Ascending aorta (tissue), 2 donors: Measurements from ENCODE around the gene SVOP. TPM values are rescaled to one million over a fixed set of nuclear protein-coding genes. Genes with fewer than 3 reads are reported as not detected.

Experiments
- DNase-seq, 2 donors: peaks; one replicate each; pipeline ENCODE4 v3.0.0-alpha.2; 2019; ENCODE audit warnings: low spot score in 2 of 2
- H3K27ac ChIP-seq, 2 donors: fragments of 200-600 bp; sonication (generic); one replicate each; pipeline ENCODE4 v1.5.1; 2016 to 2017; ENCODE audit warnings: mild to moderate bottlenecking in 1 of 2
- H3K27me3 ChIP-seq: fragments of 200-600 bp; sonication (generic); one replicate; pipeline ENCODE4 v1.5.1; 2017
- H3K36me3 ChIP-seq, 2 donors: fragments of 200-600 bp; sonication (generic); one replicate each; pipeline ENCODE4 v1.5.1; 2016
- H3K4me1 ChIP-seq, 2 donors: fragments of 200-600 bp; sonication (generic); one replicate each; pipeline ENCODE4 v1.5.1; 2016 to 2017; ENCODE audit warnings: mild to moderate bottlenecking in 1 of 2
- H3K4me3 ChIP-seq, 2 donors: fragments of 200-600 bp; sonication (generic); one replicate each; pipeline ENCODE4 v1.5.1; 2016 to 2017; ENCODE audit warnings: mild to moderate bottlenecking in 1 of 2
- H3K9me3 ChIP-seq, 2 donors: fragments of 200-600 bp; sonication (generic); one replicate each; pipeline ENCODE4 v1.5.1; 2016
- intact Hi-C: fragments of 100-400 bp; cut with DNase I; formaldehyde crosslinking; loops from one replicate; pipeline ENCODE4 v1.15.1; 2023
- total RNA-seq: library from RNA; depleted of rRNA; stranded (reverse); fragments of >200 nt; gene quantifications from one replicate; pipeline ENCODE4 v1.1.0, GENCODE V29; 2016
- TF ChIP-seq, protein P1 (sequence below), 3 experiments: fragments of 200-600 bp in 2 of 3; fragments of 450-650 bp in 1 of 3; sonication (generic) in 2 of 3; IDR thresholded peaks; one replicate each; pipeline ENCODE4 v1.5.1; 2016 to 2019; ENCODE audit warnings: antibody characterized with exemption in 3 of 3, mild to moderate bottlenecking in 1 of 3, moderate library complexity in 1 of 3

The SVOP gene
- total RNA-seq, 1 donor from 2014 or later = not detected

DNA sequence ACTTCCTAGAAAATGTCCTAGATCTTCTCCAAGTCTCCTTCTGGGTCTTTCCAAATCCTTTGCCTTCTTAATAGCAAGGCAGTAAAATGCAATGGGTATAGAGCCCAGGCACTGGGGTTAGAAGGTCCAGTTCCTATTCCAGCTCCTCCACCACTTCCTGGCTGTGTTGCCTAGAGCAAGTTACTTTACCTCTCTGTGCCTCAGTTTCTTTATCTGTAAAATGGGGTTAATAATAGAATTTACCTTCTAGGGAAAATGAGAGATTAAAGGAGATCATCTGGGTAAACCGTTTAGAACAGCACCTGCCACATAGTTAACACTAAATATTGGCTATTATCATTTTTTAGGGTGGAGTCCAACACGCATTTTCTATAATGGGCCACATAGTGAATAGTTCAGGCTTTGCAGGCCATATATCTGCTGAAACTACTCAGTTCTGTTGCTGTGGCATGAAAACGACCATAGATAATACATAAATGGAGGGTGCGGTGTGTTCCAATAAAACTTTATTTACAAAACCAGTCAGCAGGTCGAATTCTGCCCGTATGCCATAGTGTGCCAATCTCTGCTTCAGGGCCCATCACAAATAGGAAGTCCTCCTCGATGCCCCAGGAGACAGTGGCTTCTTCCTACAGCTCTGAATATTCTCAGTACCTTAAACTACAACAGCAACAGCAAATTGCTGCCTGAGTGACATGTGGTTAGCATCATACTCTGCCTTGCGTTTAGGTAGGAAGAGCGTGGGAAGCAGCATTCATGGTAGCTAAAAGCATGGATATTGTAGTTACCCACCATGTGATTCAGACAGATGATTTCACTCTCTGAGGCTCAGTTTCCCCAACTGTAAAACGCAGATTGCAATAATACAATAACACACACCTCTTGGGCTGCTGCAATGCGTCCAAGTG is 60.9 kb downstream of the SVOP start:
- intact Hi-C loops = loop anchor here (10.0 kb wide), 1 partner anchor 225 kb away; the partner anchor contains the start of gene CORO1C
- no peak for DNase-seq
- no peaks in the 10 kb centered on the region for H3K9me3 ChIP-seq
- no peaks in the 10 kb centered on the region for H3K4me1 ChIP-seq
- no peak overlapping the region for H3K4me3 ChIP-seq
- H3K36me3 ChIP-seq = no peaks in the 10 kb centered on the region
- no peak overlapping the region for H3K27ac ChIP-seq
- TF ChIP-seq, protein P1, sequence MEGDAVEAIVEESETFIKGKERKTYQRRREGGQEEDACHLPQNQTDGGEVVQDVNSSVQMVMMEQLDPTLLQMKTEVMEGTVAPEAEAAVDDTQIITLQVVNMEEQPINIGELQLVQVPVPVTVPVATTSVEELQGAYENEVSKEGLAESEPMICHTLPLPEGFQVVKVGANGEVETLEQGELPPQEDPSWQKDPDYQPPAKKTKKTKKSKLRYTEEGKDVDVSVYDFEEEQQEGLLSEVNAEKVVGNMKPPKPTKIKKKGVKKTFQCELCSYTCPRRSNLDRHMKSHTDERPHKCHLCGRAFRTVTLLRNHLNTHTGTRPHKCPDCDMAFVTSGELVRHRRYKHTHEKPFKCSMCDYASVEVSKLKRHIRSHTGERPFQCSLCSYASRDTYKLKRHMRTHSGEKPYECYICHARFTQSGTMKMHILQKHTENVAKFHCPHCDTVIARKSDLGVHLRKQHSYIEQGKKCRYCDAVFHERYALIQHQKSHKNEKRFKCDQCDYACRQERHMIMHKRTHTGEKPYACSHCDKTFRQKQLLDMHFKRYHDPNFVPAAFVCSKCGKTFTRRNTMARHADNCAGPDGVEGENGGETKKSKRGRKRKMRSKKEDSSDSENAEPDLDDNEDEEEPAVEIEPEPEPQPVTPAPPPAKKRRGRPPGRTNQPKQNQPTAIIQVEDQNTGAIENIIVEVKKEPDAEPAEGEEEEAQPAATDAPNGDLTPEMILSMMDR (IDR thresholded peaks at IDR 0.05) = no peak
- no peaks in the 10 kb centered on the region for H3K27me3 ChIP-seq

DNA sequence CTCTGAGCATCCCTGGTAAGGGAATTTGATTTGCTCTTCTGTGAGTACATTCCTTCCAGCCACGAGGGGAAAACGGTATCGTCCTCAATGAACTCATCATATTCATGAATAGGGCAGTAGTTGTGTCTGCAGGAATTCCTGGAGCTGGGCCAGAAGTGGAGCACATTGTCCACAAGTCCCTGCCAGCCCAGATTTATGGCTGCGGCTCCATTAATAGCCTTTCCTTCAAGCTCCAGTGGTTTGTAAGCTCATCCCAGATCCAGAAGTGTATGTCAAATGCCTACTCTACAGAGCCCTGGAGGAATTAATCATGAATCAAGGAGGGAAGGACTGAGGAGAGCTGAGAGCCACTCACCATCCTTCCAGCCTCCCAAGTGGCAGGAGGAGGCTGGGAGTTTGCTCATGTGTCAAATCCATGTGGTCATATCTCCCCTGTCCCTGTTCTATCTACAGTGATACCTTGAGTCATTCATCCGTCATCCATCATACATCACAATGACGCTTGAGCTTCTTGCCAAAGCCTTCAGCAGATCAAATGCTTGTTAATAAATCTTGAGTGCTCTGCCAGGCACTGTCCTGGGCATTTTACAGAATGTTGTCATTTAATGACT is 65.5 kb downstream of the SVOP start:
- Histone ChIP-seq H3K27me3 (no peaks in the 10 kb centered on the region), H3K36me3 (no peaks in the 10 kb centered on the region), H3K27ac (no peak overlapping the region), H3K4me3 (no peak overlapping the region), H3K4me1 (no peaks in the 10 kb centered on the region), H3K9me3 (no peaks in the 10 kb centered on the region)
- TF ChIP-seq, protein P1 (IDR thresholded peaks at IDR 0.05) = no peak
- intact Hi-C loops = loop anchor here (10.0 kb wide), 1 partner anchor 221 kb away; the partner anchor contains the start of gene CORO1C
- DNase-seq = no peak

DNA sequence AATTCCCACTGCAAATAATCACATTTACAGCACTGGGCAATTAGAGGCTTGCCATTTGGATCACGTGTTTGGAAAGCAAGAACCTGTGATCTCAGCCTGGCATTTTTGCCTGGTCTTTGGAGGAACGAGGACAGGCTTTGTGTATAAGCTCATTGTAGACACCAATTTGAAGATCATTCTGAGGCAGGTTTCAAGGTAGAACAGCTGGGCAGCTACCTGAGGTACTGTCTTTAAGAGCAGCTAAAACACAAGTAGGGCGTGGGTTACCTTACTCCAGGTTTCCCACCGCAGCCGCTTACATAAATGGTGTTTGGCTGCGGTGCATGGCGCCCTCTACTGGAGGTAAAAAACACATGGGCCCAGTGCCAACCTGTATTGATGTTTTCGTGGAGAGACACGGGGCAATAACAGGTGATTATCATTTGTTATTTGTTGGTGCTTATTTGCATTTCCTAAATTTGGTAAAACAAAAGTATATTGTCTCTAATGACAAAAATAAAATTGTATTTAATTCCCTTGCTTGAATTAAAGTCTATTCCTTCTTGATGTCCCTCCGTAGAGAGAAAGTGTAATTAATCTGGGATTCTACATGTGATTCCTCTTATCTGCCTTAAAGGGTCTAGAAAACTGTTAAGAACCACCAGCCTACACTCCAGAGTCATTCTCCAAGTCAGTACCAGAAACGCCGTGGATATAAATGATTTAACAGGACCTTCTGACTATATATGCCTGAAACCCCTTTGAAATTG is 69.7 kb downstream of the SVOP start:
- peaks cover 0 to 7% of the 10 kb centered on the region in 2 donors for H3K9me3 ChIP-seq
- no peak overlapping the region for H3K27ac ChIP-seq
- no peaks in the 10 kb centered on the region for H3K4me1 ChIP-seq
- TF ChIP-seq, protein P1 (IDR thresholded peaks at IDR 0.05) = peak; percentile 76 to 87 (median 87)
- intact Hi-C loops = loop anchor here (1.0 to 10.0 kb wide), 6 partner anchors 92 to 388 kb away; partner anchors contain the start of genes CORO1C and ISCU
- no peaks in the 10 kb centered on the region for H3K36me3 ChIP-seq
- H3K27me3 ChIP-seq = no peaks in the 10 kb centered on the region
- H3K4me3 ChIP-seq = peak overlapping the region in 1 of 2 donors; percentile 34
- peak in 1 of 2 donors; percentile 85 for DNase-seq

DNA sequence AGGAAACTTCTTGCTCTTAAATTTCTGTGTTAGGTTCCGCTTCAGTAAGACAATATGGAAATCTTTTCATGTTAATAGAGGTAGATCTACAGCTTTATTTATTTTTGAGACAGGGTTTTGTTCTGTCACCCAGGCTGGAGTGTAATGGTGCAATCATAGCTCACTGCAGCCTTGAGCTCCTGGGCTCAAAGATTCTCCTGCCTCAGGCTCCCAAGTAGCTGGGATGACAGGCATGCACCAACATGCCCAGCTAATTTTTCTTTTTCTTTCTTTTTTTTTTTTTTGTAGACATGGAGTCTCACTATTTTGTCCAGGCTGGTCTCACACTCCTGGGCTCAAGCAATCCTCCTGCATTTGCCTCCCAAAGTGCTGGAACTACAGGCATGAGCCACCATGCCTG is 70.9 kb downstream of the SVOP start:
- no peak for DNase-seq
- intact Hi-C loops = loop anchor here (2.0 to 10.0 kb wide), 4 partner anchors 215 to 387 kb away; partner anchors contain the start of genes CORO1C and ISCU

DNA sequence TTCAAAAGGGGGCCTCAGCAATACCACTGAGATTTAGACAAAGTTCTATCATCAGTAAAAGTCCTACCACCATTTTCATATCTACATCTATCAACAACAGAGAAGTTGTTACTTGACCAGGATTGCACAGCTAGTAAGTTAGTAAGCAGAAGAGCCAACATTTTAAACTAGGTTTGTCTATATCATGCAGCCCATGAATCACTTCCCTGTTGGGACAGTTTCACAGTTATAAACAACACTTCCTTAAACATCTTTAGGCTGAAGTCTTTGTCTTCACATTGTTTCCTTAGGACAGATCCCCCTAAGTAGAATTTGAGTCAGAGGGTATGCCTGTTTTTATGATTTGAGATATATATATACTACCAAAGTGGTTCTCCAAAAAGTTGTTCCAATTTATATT is 72.5 kb downstream of the SVOP start:
- intact Hi-C loops = no loop called here

More for the DNA sequence above, 70.9 kb downstream of the SVOP start:
- no peaks in the 10 kb centered on the region for H3K4me1 ChIP-seq
- no peak overlapping the region for H3K27ac ChIP-seq
- TF ChIP-seq, protein P1 (IDR thresholded peaks at IDR 0.05) = no peak
- no peaks in the 10 kb centered on the region for H3K36me3 ChIP-seq
- H3K4me3 ChIP-seq = no peak overlapping the region
- H3K27me3 ChIP-seq = no peaks in the 10 kb centered on the region
- H3K9me3 ChIP-seq = peaks cover 0 to 7% of the 10 kb centered on the region in 2 donors

More for the DNA sequence above, 72.5 kb downstream of the SVOP start:
- no peak overlapping the region for H3K27ac ChIP-seq
- TF ChIP-seq, protein P1 (IDR thresholded peaks at IDR 0.05) = no peak
- no peak overlapping the region for H3K4me3 ChIP-seq
- no peak for DNase-seq
- peaks cover 0 to 7% of the 10 kb centered on the region in 2 donors for H3K9me3 ChIP-seq
- no peaks in the 10 kb centered on the region for H3K36me3 ChIP-seq
- H3K4me1 ChIP-seq = no peaks in the 10 kb centered on the region
- H3K27me3 ChIP-seq = no peaks in the 10 kb centered on the region
